ENCODE measurements around the gene ACOX2.

Gene ACOX2

DNA sequence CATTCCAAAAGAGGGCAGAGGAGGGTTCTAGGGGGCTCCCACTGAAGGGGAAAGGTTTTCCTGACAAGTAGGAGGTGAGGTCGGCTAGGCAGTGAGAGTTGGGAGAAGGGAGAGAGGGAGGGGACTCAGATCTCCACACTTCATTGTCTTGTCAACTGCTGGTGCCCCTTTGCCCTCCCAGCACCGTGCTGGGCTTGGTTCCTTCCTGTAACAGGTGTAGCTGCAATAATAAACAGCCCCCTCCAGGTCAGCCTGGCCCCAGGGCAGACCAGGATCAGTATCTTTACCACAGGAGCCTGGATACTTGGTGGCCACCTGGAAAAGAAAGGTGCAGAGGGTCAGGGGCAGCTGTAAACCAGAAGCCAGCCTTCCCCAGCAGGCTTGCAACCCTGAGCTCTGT, 48.0 kb downstream of the ACOX2 start:
- DNase-seq: no peak
- Histone ChIP-seq H3K27ac (no peak overlapping the region), H3K4me3 (no peak overlapping the region), H3K27me3 (no peaks in the 10 kb centered on the region), H3K36me3 (no peaks in the 10 kb centered on the region), H3K9me3 (no peaks in the 10 kb centered on the region), H3K4me1 (peaks cover 0 to 30% (median 22%) of the 10 kb centered on the region in 4 donors)
- TF ChIP-seq CTCF (IDR thresholded peaks at IDR 0.05): no peak
- intact Hi-C loops (cut with DNase I; ENCODE audit: low total_unique reads): no loop called here

DNA sequence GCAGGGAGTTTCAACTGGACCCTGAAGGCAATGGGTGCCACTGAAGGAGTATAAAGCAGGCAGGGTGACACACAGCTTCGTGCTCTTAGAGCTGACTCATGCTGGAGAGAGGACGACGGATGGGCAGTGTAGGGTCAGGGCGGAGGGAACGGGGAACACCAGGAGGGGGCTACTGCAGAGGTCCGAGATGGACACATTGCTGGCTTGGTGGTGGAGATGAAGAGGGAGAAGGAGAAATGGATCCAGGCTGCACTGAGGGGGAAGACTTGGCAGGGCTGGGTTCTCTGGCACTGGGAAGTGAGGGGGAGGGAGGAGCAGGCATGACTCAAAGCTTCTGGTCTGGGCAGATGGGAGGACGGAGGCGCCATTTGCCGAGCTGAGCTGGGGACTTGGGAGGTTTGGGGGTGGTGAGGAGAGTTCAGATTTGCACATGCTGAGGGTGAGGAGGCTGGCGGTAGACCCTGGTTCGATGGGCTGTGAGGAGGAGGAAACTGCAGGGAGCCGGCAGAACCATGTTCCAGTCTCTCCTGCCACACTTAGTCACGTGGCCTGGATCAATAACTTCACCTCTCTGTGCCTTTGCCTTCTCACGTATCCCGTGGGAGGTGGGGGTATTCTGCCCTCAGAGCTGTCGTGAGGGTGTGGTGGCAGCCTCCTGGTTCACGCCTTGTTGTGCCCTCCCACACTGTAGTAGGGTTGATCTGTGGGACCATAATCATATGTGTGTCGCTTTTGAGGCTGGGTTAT, 49.7 kb downstream of the ACOX2 start:
- peak in 1 of 2 donors; percentile 69 for DNase-seq
- Histone ChIP-seq H3K27ac (no peak overlapping the region), H3K27me3 (no peaks in the 10 kb centered on the region), H3K4me3 (no peak overlapping the region), H3K9me3 (no peaks in the 10 kb centered on the region), H3K4me1 (peaks cover 0 to 15% (median 9%) of the 10 kb centered on the region in 4 donors), H3K36me3 (no peaks in the 10 kb centered on the region)
- TF ChIP-seq CTCF (IDR thresholded peaks at IDR 0.05): no peak
- intact Hi-C loops (cut with DNase I; ENCODE audit: low total_unique reads): no loop called here

- no peak overlapping the region for H3K27ac ChIP-seq
- no peaks in the 10 kb centered on the region for H3K27me3 ChIP-seq
- H3K4me3 ChIP-seq: no peak overlapping the region
- no peaks in the 10 kb centered on the region for H3K36me3 ChIP-seq
- no peaks in the 10 kb centered on the region for H3K9me3 ChIP-seq
- no peak for DNase-seq
- peaks cover 0 to 8% (median 4%) of the 10 kb centered on the region in 4 donors for H3K4me1 ChIP-seq
- intact Hi-C loops (cut with DNase I; ENCODE audit: low total_unique reads): no loop called here
- TF ChIP-seq CTCF (IDR thresholded peaks at IDR 0.05): no peak
Observed at GRCh38 chr3:58485801-58486435, 51.1 kb downstream of the ACOX2 start.

- Histone ChIP-seq H3K27ac (no peak overlapping the region), H3K4me3 (no peak overlapping the region), H3K4me1 (peaks cover 0 to 6% (median 2%) of the 10 kb centered on the region in 4 donors), H3K9me3 (no peaks in the 10 kb centered on the region), H3K27me3 (no peaks in the 10 kb centered on the region), H3K36me3 (no peaks in the 10 kb centered on the region)
- TF ChIP-seq CTCF (IDR thresholded peaks at IDR 0.05): no peak
- intact Hi-C loops (cut with DNase I; ENCODE audit: low total_unique reads): no loop called here
- no peak for DNase-seq
Observed at GRCh38 chr3:58484722-58485069, 52.3 kb downstream of the ACOX2 start.

- no peaks in the 10 kb centered on the region for H3K27me3 ChIP-seq
- TF ChIP-seq CTCF (IDR thresholded peaks at IDR 0.05): no peak
- no peak overlapping the region for H3K4me3 ChIP-seq
- intact Hi-C loops (cut with DNase I; ENCODE audit: low total_unique reads): no loop called here
- H3K4me1 ChIP-seq: peaks cover 0 to 6% (median 2%) of the 10 kb centered on the region in 4 donors
- no peak for DNase-seq
- H3K36me3 ChIP-seq: no peaks in the 10 kb centered on the region
- H3K9me3 ChIP-seq: no peaks in the 10 kb centered on the region
- H3K27ac ChIP-seq: no peak overlapping the region
Observed at GRCh38 chr3:58484045-58484721, 52.8 kb downstream of the ACOX2 start.

Measured in tibial artery (tissue), 4 donors.